C4-2B (cell line): Measurements from ENCODE around the gene ZNF124.

Experiments
- ZFX ChIP-seq: fragments of 450-650 bp; IDR thresholded peaks from 2 replicates; pipeline ENCODE4 v1.6.1; 2017
- TF ChIP-seq, protein P1 (sequence below): fragments of 450-650 bp; conservative IDR thresholded peaks from 2 replicates; pipeline ENCODE4 v1.5.1; 2017; ENCODE audit warnings: mild to moderate bottlenecking

DNA sequence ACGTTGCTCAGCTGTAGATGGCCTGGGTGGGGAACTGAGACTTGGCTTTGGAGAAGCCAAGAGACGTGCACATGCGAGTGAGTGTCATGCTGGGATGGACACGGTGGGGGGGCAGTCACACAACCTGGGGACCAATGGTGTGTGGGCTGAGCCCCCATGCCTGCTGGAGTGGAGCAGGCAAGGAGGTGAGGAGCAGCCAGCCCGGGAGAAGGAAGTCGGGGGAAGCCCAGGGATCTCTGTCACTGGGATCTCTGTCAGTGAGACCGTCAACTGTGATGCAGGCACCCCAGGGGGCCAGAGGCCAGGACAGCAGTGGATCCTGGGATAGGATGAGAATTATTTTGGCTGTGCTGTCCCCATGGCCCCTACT, 56.7 kb downstream of the ZNF124 start:
- TF ChIP-seq, protein P1, sequence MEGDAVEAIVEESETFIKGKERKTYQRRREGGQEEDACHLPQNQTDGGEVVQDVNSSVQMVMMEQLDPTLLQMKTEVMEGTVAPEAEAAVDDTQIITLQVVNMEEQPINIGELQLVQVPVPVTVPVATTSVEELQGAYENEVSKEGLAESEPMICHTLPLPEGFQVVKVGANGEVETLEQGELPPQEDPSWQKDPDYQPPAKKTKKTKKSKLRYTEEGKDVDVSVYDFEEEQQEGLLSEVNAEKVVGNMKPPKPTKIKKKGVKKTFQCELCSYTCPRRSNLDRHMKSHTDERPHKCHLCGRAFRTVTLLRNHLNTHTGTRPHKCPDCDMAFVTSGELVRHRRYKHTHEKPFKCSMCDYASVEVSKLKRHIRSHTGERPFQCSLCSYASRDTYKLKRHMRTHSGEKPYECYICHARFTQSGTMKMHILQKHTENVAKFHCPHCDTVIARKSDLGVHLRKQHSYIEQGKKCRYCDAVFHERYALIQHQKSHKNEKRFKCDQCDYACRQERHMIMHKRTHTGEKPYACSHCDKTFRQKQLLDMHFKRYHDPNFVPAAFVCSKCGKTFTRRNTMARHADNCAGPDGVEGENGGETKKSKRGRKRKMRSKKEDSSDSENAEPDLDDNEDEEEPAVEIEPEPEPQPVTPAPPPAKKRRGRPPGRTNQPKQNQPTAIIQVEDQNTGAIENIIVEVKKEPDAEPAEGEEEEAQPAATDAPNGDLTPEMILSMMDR = no peak
- no peak for TF ChIP-seq ZFX
